Measurements from ENCODE around the gene ADRA2C. TPM values are rescaled to one million over a fixed set of nuclear protein-coding genes. Genes with fewer than 3 reads are reported as not detected.

Gene ADRA2C
- total and polyA plus RNA-seq, 9 of the 15 experiments (the other 6 are each of a cell fraction or from before 2014, with no cell fraction given) = 0.06 to 0.58 (median 0.14) TPM; not detected in 2

GRCh38 chr4:3762753-3763549 is 3.2 kb upstream of the ADRA2C start:
- intact Hi-C loops (cut with micrococcal nuclease) (no loop called here), in situ Hi-C loops (cut with MboI) (no loop called here)
- ChIA-PET CTCF (ENCODE audit: low intra/inter-chr PET ratio) (no interaction called here), POLR2A (interaction anchor here (0.6 kb wide), 1 partner anchor 234 kb away, joined by 3 read pairs; no protein-coding TSS in a partner anchor)
- Histone ChIP-seq H3K9me3 (replicated peaks; ENCODE audit: control insufficient read depth, insufficient read depth, low read depth, low read length) (no peaks in the 10 kb centered on the region), H3K36me3 (ENCODE audit: control insufficient read depth, insufficient read depth, low read length) (no peaks in the 10 kb centered on the region), H3K27ac (ENCODE audit: extremely low read depth, low read depth, low read length) (no peak overlapping the region), H4K20me1 (replicated peaks; ENCODE audit: control insufficient read depth, insufficient read depth, low read length) (peaks cover 8% of the 10 kb centered on the region; the same call in 1 of the 2 replicates), H2AFZ (ENCODE audit: low read depth, low read length) (no peak overlapping the region), H3K9me1 (ENCODE audit: control insufficient read depth, insufficient read depth, low read length) (no peaks in the 10 kb centered on the region), H3K79me2 (ENCODE audit: control insufficient read depth, insufficient read depth, low read length) (no peaks in the 10 kb centered on the region), H3K4me2 (ENCODE audit: insufficient read depth, low read length) (no peak overlapping the region), H3K9ac (ENCODE audit: insufficient read depth in 1 of 2, low read depth in 2 of 2, low read length in 2 of 2) (no peak overlapping the region), H3K27me3 (ENCODE audit: control insufficient read depth in 2 of 2, insufficient read depth in 2 of 2, low read length in 2 of 2) (peaks cover 4 to 40% of the 10 kb centered on the region in 2 experiments; a peak in 3 of 5 replicates), H3K4me1 (replicated peaks in 1 of 2; ENCODE audit: control insufficient read depth in 2 of 2, insufficient read depth in 2 of 2, low read length in 2 of 2) (peaks cover 0 to 18% of the 10 kb centered on the region in 2 experiments; a peak in 2 of 5 replicates), H3K4me3 (no peak overlapping the region)
- FAIRE-seq (no peak), ATAC-seq (no peak), DNase-seq (ENCODE audit: extremely low read depth in 1 of 4, low spot score in 3 of 4) (no peak)
- TF ChIP-seq ZBTB9 (CRISPR knock-in tag; IDR thresholded peaks at IDR 0.05) = no peak
- TF ChIP-seq KLF16 (IDR thresholded peaks at IDR 0.05) = no peak
- TF ChIP-seq CTCF (IDR thresholded peaks at IDR 0.05 in 2 of 3, conservative IDR thresholded peaks at IDR 0.05 in 1 of 3; ENCODE audit: insufficient read depth in 2 of 3, low read depth in 1 of 3, low read length in 3 of 3) = no peak
- TF ChIP-seq HDAC6 (IDR thresholded peaks at IDR 0.05; ENCODE audit: low read depth, low read length) = no peak
- TF ChIP-seq, protein P1, sequence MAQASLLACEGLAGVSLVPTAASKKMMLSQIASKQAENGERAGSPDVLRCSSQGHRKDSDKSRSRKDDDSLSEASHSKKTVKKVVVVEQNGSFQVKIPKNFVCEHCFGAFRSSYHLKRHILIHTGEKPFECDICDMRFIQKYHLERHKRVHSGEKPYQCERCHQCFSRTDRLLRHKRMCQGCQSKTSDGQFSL (CRISPR knock-in tag; IDR thresholded peaks at IDR 0.05) = no peak
- TF ChIP-seq, protein P1 (tag; IDR thresholded peaks at IDR 0.05) = no peak
- TF ChIP-seq HDAC8 (tag; IDR thresholded peaks at IDR 0.05) = no peak
- TF ChIP-seq ZNF511 (CRISPR knock-in tag; IDR thresholded peaks at IDR 0.05) = no peak
- TF ChIP-seq POLR2AphosphoS2 (IDR thresholded peaks at IDR 0.05; ENCODE audit: low read length) = no peak
- TF ChIP-seq GATAD2A (IDR thresholded peaks at IDR 0.05) = no peak
- no peak for TF ChIP-seq ZNF830 (CRISPR knock-in tag; IDR thresholded peaks at IDR 0.05)
- TF ChIP-seq HDAC1 (IDR thresholded peaks at IDR 0.05) = no peak
- TF ChIP-seq ZFX (CRISPR knock-in tag; IDR thresholded peaks at IDR 0.05) = no peak
- 16% methylated on average over 23 of the region's 24 CpGs for WGBS (ENCODE audit: insufficient coverage, low coverage, missing lambda C conversion rate)
- BruUV-seq (replicated peaks) = no TSS peak

Data from K562 (cell line).